HCT116 (cell line): ENCODE measurements around the gene PKN3. TPM values are rescaled to one million over a fixed set of nuclear protein-coding genes. Genes with fewer than 3 reads are reported as not detected.

Experiments
- ATAC-seq: fragments of 200-7000 bp; cut with Tn5 transposase; 2 replicates; pipeline ENCODE4 v1.9.1; 2020; ENCODE audit warnings: mild to moderate bottlenecking, moderate library complexity
- BruUV-seq: library from RNA; stranded (reverse); fragments of 400-500 nt; replicated peaks from 2 replicates; lab custom pipeline; 2021; lab: Mats Ljungman, UMichigan
- CTCF ChIA-PET: fragments of 300-600 bp; sonication (Branson Sonifier 250); formaldehyde crosslinking; loops from one replicate; lab custom pipeline; 2021; ENCODE audit warnings: antibody characterized with exemption; lab: Charles Lee
- POLR2A ChIA-PET: fragments of 300-600, 350-600 bp; sonication (Branson Sonifier 250); formaldehyde crosslinking; loops from one replicate; lab custom pipeline; 2021; ENCODE audit warnings: antibody characterized with exemption; lab: Charles Lee
- RAD21 ChIA-PET, 2 experiments: fragments of 300-600 bp; sonication (Branson Sonifier 250); formaldehyde crosslinking; loops; one replicate each; lab custom pipeline; 2023; ENCODE audit warnings: low total read pairs in 2 of 2; ENCODE audit not compliant: uncharacterized antibody in 2 of 2, unreplicated experiment in 2 of 2, low non-redundant PET in 1 of 2; lab: Charles Lee
- DNase-seq: peaks from one replicate; pipeline ENCODE4 v3.0.0-alpha.2; 2010; ENCODE audit warnings: low read depth, low spot score
- H2AFZ ChIP-seq: fragments of 200-600 bp; shearing (Covaris generic), sonication (generic); 2 replicates; pipeline ENCODE4 v1.6.1; 2017; ENCODE audit warnings: low read depth, mixed run types, mixed read lengths, antibody characterized with exemption, low read length; ENCODE audit not compliant: poor library complexity, severe bottlenecking
- H3K27ac ChIP-seq: 2 replicates; pipeline ENCODE4 v1.5.1; 2012; ENCODE audit warnings: low read depth, low read length
- H3K27me3 ChIP-seq: fragments of 200-600 bp; sonication (generic); 2 replicates; pipeline ENCODE4 v1.6.1; 2016; ENCODE audit warnings: mixed run types, low read length, mixed read lengths; ENCODE audit not compliant: insufficient read depth
- H3K36me3 ChIP-seq, 2 experiments: fragments of 200-500 bp in 1 of 2; fragments of 200-600 bp in 1 of 2; sonication (Bioruptor generic) in 1 of 2; sonication (generic) in 1 of 2; 2 replicates each; pipeline versions ENCODE4 v1.5.1 to v1.6.1; 2014 to 2016; ENCODE audit warnings: low read length in 2 of 2, inconsistent platforms in 1 of 2, mixed read lengths in 1 of 2, mixed run types in 1 of 2; ENCODE audit not compliant: insufficient read depth in 2 of 2, control insufficient read depth in 1 of 2
- H3K4me1 ChIP-seq, 2 experiments: fragments of 200-600 bp in 1 of 2; sonication (generic) in 1 of 2; 2 replicates each; pipeline versions ENCODE4 v1.5.1 to v1.6.1; 2012 to 2017; ENCODE audit warnings: low read length in 2 of 2, inconsistent platforms in 1 of 2, mild to moderate bottlenecking in 1 of 2, mixed read lengths in 1 of 2, mixed run types in 1 of 2, moderate library complexity in 1 of 2; ENCODE audit not compliant: insufficient read depth in 2 of 2, control insufficient read depth in 1 of 2
- H3K4me2 ChIP-seq: fragments of 200-600 bp; sonication (generic); 2 replicates; pipeline ENCODE4 v1.6.1; 2017; ENCODE audit warnings: mixed run types, low read length, mixed read lengths
- H3K4me3 ChIP-seq, 2 experiments: fragments of 200-600 bp in 1 of 2; sonication (generic) in 1 of 2; replicated peaks in 1 of 2; 2 replicates each; pipeline ENCODE4 v1.5.1; 2011 to 2016; ENCODE audit warnings: low read length in 2 of 2, control low read depth in 1 of 2, low read depth in 1 of 2, mild to moderate bottlenecking in 1 of 2, mixed read lengths in 1 of 2, mixed run types in 1 of 2
- H3K79me2 ChIP-seq: fragments of 200-600 bp; sonication (generic); 2 replicates; pipeline ENCODE4 v1.6.1; 2017; ENCODE audit warnings: mild to moderate bottlenecking, mixed run types, low read length, moderate library complexity, mixed read lengths; ENCODE audit not compliant: insufficient read depth
- H3K9ac ChIP-seq: fragments of 200-600 bp; sonication (generic); 2 replicates; pipeline ENCODE4 v1.6.1; 2016; ENCODE audit warnings: low read length, mixed read lengths
- H3K9me2 ChIP-seq: fragments of 200-600 bp; sonication (generic), shearing (Covaris generic); 2 replicates; pipeline ENCODE4 v1.6.1; 2017; ENCODE audit warnings: mixed run types, mild to moderate bottlenecking, moderate library complexity; ENCODE audit not compliant: insufficient read depth
- H3K9me3 ChIP-seq, 2 experiments: fragments of 200-500 bp in 1 of 2; fragments of 200-600 bp in 1 of 2; sonication (Bioruptor generic) in 1 of 2; sonication (generic) in 1 of 2; 2 replicates each; pipeline ENCODE4 v1.6.1; 2014 to 2017; ENCODE audit warnings: low read length in 2 of 2, mixed read lengths in 2 of 2, inconsistent platforms in 1 of 2, low read depth in 1 of 2, mild to moderate bottlenecking in 1 of 2, mixed run types in 1 of 2, moderate library complexity in 1 of 2; ENCODE audit not compliant: control insufficient read depth in 1 of 2, insufficient read depth in 1 of 2
- H4K20me1 ChIP-seq: fragments of 200-600 bp; sonication (generic), shearing (Covaris generic); 2 replicates; pipeline ENCODE4 v1.6.1; 2017; ENCODE audit warnings: mixed run types, mild to moderate bottlenecking, moderate library complexity; ENCODE audit not compliant: insufficient read depth
- CEBPB ChIP-seq: IDR thresholded peaks from 2 replicates; pipeline ENCODE4 v1.6.1; 2012; ENCODE audit warnings: low read depth
- ELF1 ChIP-seq: IDR thresholded peaks from 2 replicates; pipeline ENCODE4 v1.6.1; 2012; ENCODE audit warnings: low read depth, borderline replicate concordance
- EZH2 ChIP-seq: fragments of 200-600 bp; sonication (generic); IDR thresholded peaks from 2 replicates; pipeline ENCODE4 v1.6.1; 2017; ENCODE audit warnings: antibody characterized with exemption, mixed run types
- POLR2A ChIP-seq: IDR thresholded peaks from 2 replicates; pipeline ENCODE4 v1.7.0; 2011; ENCODE audit warnings: borderline replicate concordance; ENCODE audit not compliant: insufficient read depth, insufficient read length; ENCODE audit errors: extremely low read depth
- SIN3A ChIP-seq: IDR thresholded peaks from 2 replicates; pipeline ENCODE4 v1.6.1; 2012; ENCODE audit warnings: low read depth
- ZFX ChIP-seq: fragments of 450-650 bp; IDR thresholded peaks from 2 replicates; pipeline ENCODE4 v1.6.1; 2017
- intact Hi-C: fragments of 100-400 bp; cut with micrococcal nuclease; formaldehyde crosslinking; loops from 2 replicates; pipeline ENCODE4 v1.10.0; 2022
- total RNA-seq: library from RNA; stranded (reverse); gene quantifications from one replicate; pipeline ENCODE4 v1.2.1, GENCODE V29; 2021; ENCODE audit not compliant: unreplicated experiment
- TF ChIP-seq, protein P1 (sequence below): IDR thresholded peaks from 2 replicates; pipeline ENCODE4 v1.6.1; 2012; ENCODE audit warnings: low read depth
- TF ChIP-seq, protein P2 (sequence below): IDR thresholded peaks from 2 replicates; pipeline ENCODE4 v1.6.1; 2011; ENCODE audit warnings: mild to moderate bottlenecking, low read length, moderate library complexity; ENCODE audit not compliant: insufficient replicate concordance; ENCODE audit errors: extremely low read depth

PKN3 gene
- total RNA-seq, 1 experiment from 2014 or later, result 37.9 TPM

DNA sequence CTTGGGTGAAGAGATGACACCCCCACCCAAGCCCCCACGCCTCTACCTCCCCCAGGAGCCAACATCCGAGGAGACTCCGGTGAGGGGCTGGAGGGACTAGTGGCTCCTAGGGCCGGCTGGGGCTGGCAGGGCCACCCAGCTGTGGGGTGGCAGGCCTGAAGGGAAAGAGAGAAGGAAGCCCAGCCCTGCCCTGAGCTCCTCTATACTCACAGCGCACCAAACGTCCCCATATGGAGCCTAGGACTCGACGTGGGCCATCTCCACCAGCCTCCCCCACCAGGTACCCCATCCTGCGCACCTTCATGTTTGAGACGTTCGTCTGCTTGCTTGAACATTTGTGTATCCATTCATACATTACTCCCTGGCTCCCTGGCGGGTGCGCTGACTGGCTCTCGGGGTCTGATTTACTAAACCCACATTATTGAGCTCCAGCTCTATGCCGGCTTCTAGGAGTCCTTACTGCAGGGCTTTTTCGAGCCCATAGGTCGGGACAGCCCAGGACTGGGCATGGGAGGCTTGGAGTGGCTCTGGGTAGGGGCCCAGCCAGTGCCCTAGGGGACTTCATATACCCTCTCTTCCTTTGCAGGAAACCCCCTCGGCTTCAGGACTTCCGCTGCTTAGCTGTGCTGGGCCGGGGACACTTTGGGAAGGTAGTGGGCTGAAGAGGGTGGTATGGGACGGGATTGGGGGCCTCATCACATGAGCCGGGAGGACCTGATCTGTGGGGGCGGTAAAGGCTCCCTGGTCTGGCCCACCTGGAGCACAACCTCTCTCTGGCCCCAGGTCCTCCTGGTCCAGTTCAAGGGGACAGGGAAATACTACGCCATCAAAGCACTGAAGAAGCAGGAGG lies 12.5 kb downstream of the PKN3 start:
- Histone ChIP-seq H3K36me3 (peaks cover 5 to 11% of the 10 kb centered on the region in 2 experiments), H3K79me2 (no peaks in the 10 kb centered on the region), H3K9ac (no peak overlapping the region), H4K20me1 (no peaks in the 10 kb centered on the region), H3K4me1 (no peaks in the 10 kb centered on the region), H3K27me3 (no peaks in the 10 kb centered on the region), H3K27ac (no peak overlapping the region), H3K9me2 (no peaks in the 10 kb centered on the region), H2AFZ (no peak overlapping the region), H3K9me3 (no peaks in the 10 kb centered on the region), H3K4me2 (no peak overlapping the region), H3K4me3 (no peak overlapping the region)
- ChIA-PET POLR2A (no interaction called here), RAD21 (no interaction called here), CTCF (no interaction called here)
- no TSS peak for BruUV-seq
- TF ChIP-seq ELF1 (no peak), CEBPB (no peak), POLR2A (no peak), ZFX (no peak), SIN3A (no peak), EZH2 (no peak)
- TF ChIP-seq, protein P1, sequence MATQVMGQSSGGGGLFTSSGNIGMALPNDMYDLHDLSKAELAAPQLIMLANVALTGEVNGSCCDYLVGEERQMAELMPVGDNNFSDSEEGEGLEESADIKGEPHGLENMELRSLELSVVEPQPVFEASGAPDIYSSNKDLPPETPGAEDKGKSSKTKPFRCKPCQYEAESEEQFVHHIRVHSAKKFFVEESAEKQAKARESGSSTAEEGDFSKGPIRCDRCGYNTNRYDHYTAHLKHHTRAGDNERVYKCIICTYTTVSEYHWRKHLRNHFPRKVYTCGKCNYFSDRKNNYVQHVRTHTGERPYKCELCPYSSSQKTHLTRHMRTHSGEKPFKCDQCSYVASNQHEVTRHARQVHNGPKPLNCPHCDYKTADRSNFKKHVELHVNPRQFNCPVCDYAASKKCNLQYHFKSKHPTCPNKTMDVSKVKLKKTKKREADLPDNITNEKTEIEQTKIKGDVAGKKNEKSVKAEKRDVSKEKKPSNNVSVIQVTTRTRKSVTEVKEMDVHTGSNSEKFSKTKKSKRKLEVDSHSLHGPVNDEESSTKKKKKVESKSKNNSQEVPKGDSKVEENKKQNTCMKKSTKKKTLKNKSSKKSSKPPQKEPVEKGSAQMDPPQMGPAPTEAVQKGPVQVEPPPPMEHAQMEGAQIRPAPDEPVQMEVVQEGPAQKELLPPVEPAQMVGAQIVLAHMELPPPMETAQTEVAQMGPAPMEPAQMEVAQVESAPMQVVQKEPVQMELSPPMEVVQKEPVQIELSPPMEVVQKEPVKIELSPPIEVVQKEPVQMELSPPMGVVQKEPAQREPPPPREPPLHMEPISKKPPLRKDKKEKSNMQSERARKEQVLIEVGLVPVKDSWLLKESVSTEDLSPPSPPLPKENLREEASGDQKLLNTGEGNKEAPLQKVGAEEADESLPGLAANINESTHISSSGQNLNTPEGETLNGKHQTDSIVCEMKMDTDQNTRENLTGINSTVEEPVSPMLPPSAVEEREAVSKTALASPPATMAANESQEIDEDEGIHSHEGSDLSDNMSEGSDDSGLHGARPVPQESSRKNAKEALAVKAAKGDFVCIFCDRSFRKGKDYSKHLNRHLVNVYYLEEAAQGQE, result no peak
- TF ChIP-seq, protein P2, sequence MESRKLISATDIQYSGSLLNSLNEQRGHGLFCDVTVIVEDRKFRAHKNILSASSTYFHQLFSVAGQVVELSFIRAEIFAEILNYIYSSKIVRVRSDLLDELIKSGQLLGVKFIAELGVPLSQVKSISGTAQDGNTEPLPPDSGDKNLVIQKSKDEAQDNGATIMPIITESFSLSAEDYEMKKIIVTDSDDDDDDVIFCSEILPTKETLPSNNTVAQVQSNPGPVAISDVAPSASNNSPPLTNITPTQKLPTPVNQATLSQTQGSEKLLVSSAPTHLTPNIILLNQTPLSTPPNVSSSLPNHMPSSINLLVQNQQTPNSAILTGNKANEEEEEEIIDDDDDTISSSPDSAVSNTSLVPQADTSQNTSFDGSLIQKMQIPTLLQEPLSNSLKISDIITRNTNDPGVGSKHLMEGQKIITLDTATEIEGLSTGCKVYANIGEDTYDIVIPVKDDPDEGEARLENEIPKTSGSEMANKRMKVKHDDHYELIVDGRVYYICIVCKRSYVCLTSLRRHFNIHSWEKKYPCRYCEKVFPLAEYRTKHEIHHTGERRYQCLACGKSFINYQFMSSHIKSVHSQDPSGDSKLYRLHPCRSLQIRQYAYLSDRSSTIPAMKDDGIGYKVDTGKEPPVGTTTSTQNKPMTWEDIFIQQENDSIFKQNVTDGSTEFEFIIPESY, result no peak
- no peak for ATAC-seq
- intact Hi-C loops, result no loop called here
- DNase-seq, result no peak
